Measurements from ENCODE around the gene KRTAP15-1.

KRTAP15-1 gene

GRCh38 chr21:30447056-30447455, 7.0 kb downstream of the KRTAP15-1 start:
- Histone ChIP-seq H3K36me3 (ENCODE audit: insufficient read depth, low read length) (no peaks in the 10 kb centered on the region), H3K4me3 (ENCODE audit: low read depth, low read length, poor library complexity, severe bottlenecking) (no peak overlapping the region), H3K79me2 (ENCODE audit: insufficient read depth, low read length) (no peaks in the 10 kb centered on the region), H3K9ac (ENCODE audit: low read length) (no peak overlapping the region), H3K27me3 (ENCODE audit: insufficient read depth, low read length) (0 out of 2 replicates have a peak, but pooled peaks cover 3% of the 10 kb centered on the region), H3F3A (ENCODE audit: insufficient read depth, low read length) (no peaks in the 10 kb centered on the region), H3K4me2 (ENCODE audit: low read length) (no peak overlapping the region), H3K4me1 (ENCODE audit: insufficient read depth, low read length, severe bottlenecking) (no peaks in the 10 kb centered on the region), H2AFZ (ENCODE audit: low read length) (no peak overlapping the region), H3K9me3 (ENCODE audit: low read length) (no peaks in the 10 kb centered on the region), H4K20me1 (ENCODE audit: insufficient read depth, low read length) (no peaks in the 10 kb centered on the region), H3K9me2 (ENCODE audit: low read depth, low read length) (no peaks in the 10 kb centered on the region), H3K27ac (ENCODE audit: low read depth, low read length, poor library complexity, severe bottlenecking) (no peak overlapping the region)
- no peak for TF ChIP-seq CTCF (IDR thresholded peaks at IDR 0.05; ENCODE audit: low read length)
- TF ChIP-seq EZH2 (IDR thresholded peaks at IDR 0.05; ENCODE audit: borderline replicate concordance, low read length), result no peak

- TF ChIP-seq EZH2 (IDR thresholded peaks at IDR 0.05; ENCODE audit: borderline replicate concordance, low read length), result no peak
- H3K9me3 ChIP-seq (ENCODE audit: low read length), result no peaks in the 10 kb centered on the region
- no peak overlapping the region for H3K4me2 ChIP-seq (ENCODE audit: low read length)
- H2AFZ ChIP-seq (ENCODE audit: low read length), result no peak overlapping the region
- no peak overlapping the region for H3K9ac ChIP-seq (ENCODE audit: low read length)
- no peak overlapping the region for H3K4me3 ChIP-seq (ENCODE audit: low read depth, low read length, poor library complexity, severe bottlenecking)
- no peaks in the 10 kb centered on the region for H3K4me1 ChIP-seq (ENCODE audit: insufficient read depth, low read length, severe bottlenecking)
- H3K27me3 ChIP-seq (ENCODE audit: insufficient read depth, low read length), result 0 out of 2 replicates have a peak, but pooled peaks cover 3% of the 10 kb centered on the region
- no peaks in the 10 kb centered on the region for H3K9me2 ChIP-seq (ENCODE audit: low read depth, low read length)
- H3K79me2 ChIP-seq (ENCODE audit: insufficient read depth, low read length), result no peaks in the 10 kb centered on the region
- no peaks in the 10 kb centered on the region for H3F3A ChIP-seq (ENCODE audit: insufficient read depth, low read length)
- H3K27ac ChIP-seq (ENCODE audit: low read depth, low read length, poor library complexity, severe bottlenecking), result no peak overlapping the region
- H3K36me3 ChIP-seq (ENCODE audit: insufficient read depth, low read length), result no peaks in the 10 kb centered on the region
- H4K20me1 ChIP-seq (ENCODE audit: insufficient read depth, low read length), result no peaks in the 10 kb centered on the region
Observed at GRCh38 chr21:30448514-30448913, 8.4 kb downstream of the KRTAP15-1 start.

- no peak for TF ChIP-seq EZH2 (IDR thresholded peaks at IDR 0.05; ENCODE audit: borderline replicate concordance, low read length)
- peak; percentile 75 for TF ChIP-seq CTCF (IDR thresholded peaks at IDR 0.05; ENCODE audit: low read length)
- no peak overlapping the region for H3K27ac ChIP-seq (ENCODE audit: low read depth, low read length, poor library complexity, severe bottlenecking)
- H2AFZ ChIP-seq (ENCODE audit: low read length), result no peak overlapping the region
Observed at GRCh38 chr21:30463713-30464112, 23.6 kb downstream of the KRTAP15-1 start.

More at GRCh38 chr21:30463713-30464112, 23.6 kb downstream of the KRTAP15-1 start:
- Histone ChIP-seq H3K9me2 (ENCODE audit: low read depth, low read length) (no peaks in the 10 kb centered on the region), H3K4me2 (ENCODE audit: low read length) (no peak overlapping the region), H3K79me2 (ENCODE audit: insufficient read depth, low read length) (no peaks in the 10 kb centered on the region), H3K9ac (ENCODE audit: low read length) (no peak overlapping the region), H4K20me1 (ENCODE audit: insufficient read depth, low read length) (no peaks in the 10 kb centered on the region), H3K27me3 (ENCODE audit: insufficient read depth, low read length) (no peaks in the 10 kb centered on the region), H3K4me3 (ENCODE audit: low read depth, low read length, poor library complexity, severe bottlenecking) (no peak overlapping the region), H3K9me3 (ENCODE audit: low read length) (no peaks in the 10 kb centered on the region), H3K36me3 (ENCODE audit: insufficient read depth, low read length) (no peaks in the 10 kb centered on the region), H3F3A (ENCODE audit: insufficient read depth, low read length) (no peaks in the 10 kb centered on the region), H3K4me1 (ENCODE audit: insufficient read depth, low read length, severe bottlenecking) (no peaks in the 10 kb centered on the region)
